ENCODE data around the gene CEP120.

- no peak for TF ChIP-seq CEBPB (IDR thresholded peaks at IDR 0.05; ENCODE audit: low read depth, low read length)
- TF ChIP-seq CTCF (conservative IDR thresholded peaks at IDR 0.05; ENCODE audit: low read depth, low read length): no peak
- TF ChIP-seq CHD1 (IDR thresholded peaks at IDR 0.05; ENCODE audit: low read depth, low read length): no peak
- TF ChIP-seq POLR2A (IDR thresholded peaks at IDR 0.05; ENCODE audit: low read depth, low read length): no peak
- TF ChIP-seq MXI1 (IDR thresholded peaks at IDR 0.05; ENCODE audit: borderline replicate concordance, low read depth, low read length): no peak
- TF ChIP-seq RFX5 (IDR thresholded peaks at IDR 0.05; ENCODE audit: low read depth, low read length): no peak
- TF ChIP-seq RCOR1 (IDR thresholded peaks at IDR 0.05; ENCODE audit: insufficient replicate concordance, low read length): no peak
- no peak for TF ChIP-seq USF2 (IDR thresholded peaks at IDR 0.05; ENCODE audit: low read depth, low read length)
- no peak for TF ChIP-seq RAD21 (IDR thresholded peaks at IDR 0.05; ENCODE audit: low read length)
- TF ChIP-seq MAFK (IDR thresholded peaks at IDR 0.05; ENCODE audit: low read depth, low read length): no peak
- no peak for TF ChIP-seq FOS (IDR thresholded peaks at IDR 0.05; ENCODE audit: low read depth, low read length)
- TF ChIP-seq BHLHE40 (IDR thresholded peaks at IDR 0.05; ENCODE audit: low read depth, low read length): no peak
- no peak for TF ChIP-seq ELK1 (IDR thresholded peaks at IDR 0.05; ENCODE audit: borderline replicate concordance, low read depth, low read length)
These were observed 17.4 kb upstream of the CEP120 start for GRCh38 chr5:123440456-123441181.

Measured in IMR-90 (cell line).